Brain microvascular endothelial cell (primary cell): Measurements from ENCODE around the gene ZDHHC17.

Source experiments
- DNase-seq: peaks from one replicate; pipeline ENCODE4 v3.0.0-alpha.2; 2020
- H3K27ac ChIP-seq: fragments of 250-450 bp; sonication (Bioruptor Pico); 2 replicates; pipeline ENCODE4 v1.5.1; 2020; ENCODE audit warnings: mild to moderate bottlenecking, moderate library complexity
- H3K27me3 ChIP-seq: fragments of 250-450 bp; sonication (Bioruptor Pico); replicated peaks from 2 replicates; pipeline ENCODE4 v1.5.1; 2020; ENCODE audit warnings: mild to moderate bottlenecking
- H3K36me3 ChIP-seq: fragments of 250-450 bp; sonication (Bioruptor Pico); replicated peaks from 2 replicates; pipeline ENCODE4 v1.5.1; 2020; ENCODE audit warnings: mild to moderate bottlenecking
- H3K4me3 ChIP-seq: 2 replicates; pipeline ENCODE4 v1.5.1; 2011; ENCODE audit warnings: low read depth, mild to moderate bottlenecking, control low read depth, low read length, moderate library complexity
- in situ Hi-C: cut with HindIII; loops from 2 replicates; pipeline ENCODE4 v1.10.0; 2017; ENCODE audit warnings: low sequenced_read_pairs, low pct_ligation_motif_present
- TF ChIP-seq, protein P1 (sequence below): IDR thresholded peaks from 2 replicates; pipeline ENCODE4 v1.5.1; 2011; ENCODE audit warnings: low read depth, mild to moderate bottlenecking, moderate library complexity, low read length, control low read depth, inconsistent platforms; ENCODE audit errors: missing control alignments

ZDHHC17 gene

DNA sequence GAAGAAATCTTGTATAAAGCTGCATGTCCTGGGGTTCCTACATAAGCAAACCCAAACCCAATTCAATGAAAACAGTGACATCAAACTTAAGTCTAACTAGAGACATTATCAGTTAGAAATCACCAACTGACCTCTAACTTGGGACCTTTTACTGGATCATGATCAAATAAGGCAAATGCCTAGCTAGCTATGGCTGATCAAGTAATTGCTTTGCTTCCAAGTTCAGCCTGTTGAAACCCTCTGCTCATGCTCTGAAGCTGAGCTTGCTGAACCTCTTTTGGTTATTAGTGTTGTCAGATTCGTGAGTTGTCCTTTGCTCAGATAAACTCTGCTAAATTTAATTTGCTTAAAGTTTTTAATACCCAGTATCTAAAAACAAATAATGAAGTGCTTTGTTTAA lies 28.9 kb downstream of the ZDHHC17 start:
- H3K27ac ChIP-seq = no peak overlapping the region
- TF ChIP-seq, protein P1, sequence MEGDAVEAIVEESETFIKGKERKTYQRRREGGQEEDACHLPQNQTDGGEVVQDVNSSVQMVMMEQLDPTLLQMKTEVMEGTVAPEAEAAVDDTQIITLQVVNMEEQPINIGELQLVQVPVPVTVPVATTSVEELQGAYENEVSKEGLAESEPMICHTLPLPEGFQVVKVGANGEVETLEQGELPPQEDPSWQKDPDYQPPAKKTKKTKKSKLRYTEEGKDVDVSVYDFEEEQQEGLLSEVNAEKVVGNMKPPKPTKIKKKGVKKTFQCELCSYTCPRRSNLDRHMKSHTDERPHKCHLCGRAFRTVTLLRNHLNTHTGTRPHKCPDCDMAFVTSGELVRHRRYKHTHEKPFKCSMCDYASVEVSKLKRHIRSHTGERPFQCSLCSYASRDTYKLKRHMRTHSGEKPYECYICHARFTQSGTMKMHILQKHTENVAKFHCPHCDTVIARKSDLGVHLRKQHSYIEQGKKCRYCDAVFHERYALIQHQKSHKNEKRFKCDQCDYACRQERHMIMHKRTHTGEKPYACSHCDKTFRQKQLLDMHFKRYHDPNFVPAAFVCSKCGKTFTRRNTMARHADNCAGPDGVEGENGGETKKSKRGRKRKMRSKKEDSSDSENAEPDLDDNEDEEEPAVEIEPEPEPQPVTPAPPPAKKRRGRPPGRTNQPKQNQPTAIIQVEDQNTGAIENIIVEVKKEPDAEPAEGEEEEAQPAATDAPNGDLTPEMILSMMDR = no peak
- no peak overlapping the region for H3K4me3 ChIP-seq
- H3K27me3 ChIP-seq = no peaks in the 10 kb centered on the region
- no peaks in the 10 kb centered on the region for H3K36me3 ChIP-seq
- no peak for DNase-seq
- in situ Hi-C loops = no loop called here

- TF ChIP-seq, protein P1 = no peak
- H3K4me3 ChIP-seq = no peak overlapping the region
- in situ Hi-C loops = no loop called here
- DNase-seq = no peak
- H3K27ac ChIP-seq = no peak overlapping the region
- H3K27me3 ChIP-seq = no peaks in the 10 kb centered on the region
- no peaks in the 10 kb centered on the region for H3K36me3 ChIP-seq
Measured at GRCh38 chr12:76798864-76799263, 34.9 kb downstream of the ZDHHC17 start.

DNA sequence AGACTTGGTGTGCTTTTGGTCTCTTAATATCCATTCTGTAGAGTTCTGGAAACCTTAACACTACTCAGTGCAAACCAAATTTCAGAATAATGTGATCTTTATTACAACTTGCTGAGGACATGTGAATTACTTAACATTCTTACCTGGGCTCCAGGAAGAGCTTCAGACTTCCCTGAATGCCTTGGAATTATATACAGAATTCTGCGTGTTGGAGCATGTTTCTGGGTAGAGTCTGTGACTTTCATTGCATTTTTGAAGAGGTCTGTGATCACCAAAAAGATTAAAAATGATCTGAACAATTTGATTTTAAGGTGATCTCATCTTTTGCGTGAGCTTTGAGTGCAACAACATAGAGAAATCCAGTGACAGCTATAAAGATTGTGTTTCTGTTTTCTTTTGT lies 35.4 kb downstream of the ZDHHC17 start:
- TF ChIP-seq, protein P1 = no peak
- no peaks in the 10 kb centered on the region for H3K36me3 ChIP-seq
- H3K4me3 ChIP-seq = no peak overlapping the region
- no peaks in the 10 kb centered on the region for H3K27me3 ChIP-seq
- no peak overlapping the region for H3K27ac ChIP-seq
- in situ Hi-C loops = no loop called here
- no peak for DNase-seq

DNA sequence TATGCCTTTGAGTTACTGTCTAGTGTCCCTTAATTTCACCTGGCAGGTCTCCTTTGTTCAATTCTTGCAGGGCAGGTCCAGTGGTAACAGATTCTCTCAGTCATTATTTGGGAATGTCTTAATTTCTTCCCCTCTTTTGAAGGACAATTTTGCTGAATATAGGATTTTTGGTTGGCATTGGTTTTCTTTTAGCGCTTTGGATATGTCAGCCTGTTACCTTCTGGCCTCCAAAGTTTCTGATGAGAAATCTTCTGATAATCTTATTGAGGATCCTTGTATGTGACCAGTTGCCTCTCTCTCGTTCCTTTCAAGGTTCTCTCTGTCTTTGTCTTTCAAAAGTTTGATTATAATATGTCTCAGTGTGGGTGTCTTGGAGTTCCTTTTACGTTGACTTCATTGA lies 38.1 kb downstream of the ZDHHC17 start:
- in situ Hi-C loops = no loop called here
- DNase-seq = no peak

DNA sequence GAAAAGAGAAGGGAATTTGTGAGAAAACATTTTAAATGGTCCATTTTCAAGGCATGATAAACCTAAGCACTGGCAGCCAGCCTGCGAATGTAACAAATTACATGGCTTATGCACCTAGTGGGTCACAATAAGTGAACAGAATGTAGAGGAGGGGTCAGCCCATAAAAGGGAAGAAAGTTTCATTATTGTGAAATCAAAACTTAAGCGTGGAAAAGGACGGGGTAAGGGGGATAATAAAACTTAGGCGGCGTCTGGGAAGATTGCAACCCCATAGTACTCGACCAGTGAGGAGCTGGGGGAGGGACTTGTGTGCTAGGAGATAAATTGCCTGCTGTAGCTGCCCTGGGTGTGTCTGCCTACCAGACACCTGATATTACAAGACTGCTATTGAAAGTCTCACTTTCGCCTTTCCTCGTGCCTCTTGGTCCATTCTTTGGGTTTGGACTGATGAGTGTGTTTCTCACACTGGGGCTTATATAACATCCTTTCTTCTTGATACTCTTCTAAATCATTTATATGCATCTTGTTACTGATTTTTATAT lies 40.6 kb downstream of the ZDHHC17 start:
- Histone ChIP-seq H3K36me3 (peaks cover 10% of the 10 kb centered on the region), H3K27ac (no peak overlapping the region), H3K4me3 (no peak overlapping the region), H3K27me3 (no peaks in the 10 kb centered on the region)
- DNase-seq = no peak
- in situ Hi-C loops = no loop called here
- TF ChIP-seq, protein P1 = no peak

More for the DNA sequence above, 38.1 kb downstream of the ZDHHC17 start:
- Histone ChIP-seq H3K27me3 (no peaks in the 10 kb centered on the region), H3K27ac (no peak overlapping the region), H3K36me3 (peaks cover 10% of the 10 kb centered on the region), H3K4me3 (no peak overlapping the region)
- TF ChIP-seq, protein P1 = no peak
